ENCODE results near the gene RAB11FIP2. TPM values are rescaled to one million over a fixed set of nuclear protein-coding genes. Genes with fewer than 3 reads are reported as not detected.

The RAB11FIP2 gene
- total RNA-seq, 4 donors from 2014 or later, result 21.2 to 27.9 (median 23.8) TPM

- TF ChIP-seq, protein P1, sequence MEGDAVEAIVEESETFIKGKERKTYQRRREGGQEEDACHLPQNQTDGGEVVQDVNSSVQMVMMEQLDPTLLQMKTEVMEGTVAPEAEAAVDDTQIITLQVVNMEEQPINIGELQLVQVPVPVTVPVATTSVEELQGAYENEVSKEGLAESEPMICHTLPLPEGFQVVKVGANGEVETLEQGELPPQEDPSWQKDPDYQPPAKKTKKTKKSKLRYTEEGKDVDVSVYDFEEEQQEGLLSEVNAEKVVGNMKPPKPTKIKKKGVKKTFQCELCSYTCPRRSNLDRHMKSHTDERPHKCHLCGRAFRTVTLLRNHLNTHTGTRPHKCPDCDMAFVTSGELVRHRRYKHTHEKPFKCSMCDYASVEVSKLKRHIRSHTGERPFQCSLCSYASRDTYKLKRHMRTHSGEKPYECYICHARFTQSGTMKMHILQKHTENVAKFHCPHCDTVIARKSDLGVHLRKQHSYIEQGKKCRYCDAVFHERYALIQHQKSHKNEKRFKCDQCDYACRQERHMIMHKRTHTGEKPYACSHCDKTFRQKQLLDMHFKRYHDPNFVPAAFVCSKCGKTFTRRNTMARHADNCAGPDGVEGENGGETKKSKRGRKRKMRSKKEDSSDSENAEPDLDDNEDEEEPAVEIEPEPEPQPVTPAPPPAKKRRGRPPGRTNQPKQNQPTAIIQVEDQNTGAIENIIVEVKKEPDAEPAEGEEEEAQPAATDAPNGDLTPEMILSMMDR (IDR thresholded peaks at IDR 0.05), result no peak
- ATAC-seq (ENCODE audit: low FRiP score) (peak; percentile 69), DNase-seq (ENCODE audit: low spot score) (peak; percentile 34)
Measured at GRCh38 chr10:118045837-118046394, 825 bp downstream of the RAB11FIP2 start.

DNA sequence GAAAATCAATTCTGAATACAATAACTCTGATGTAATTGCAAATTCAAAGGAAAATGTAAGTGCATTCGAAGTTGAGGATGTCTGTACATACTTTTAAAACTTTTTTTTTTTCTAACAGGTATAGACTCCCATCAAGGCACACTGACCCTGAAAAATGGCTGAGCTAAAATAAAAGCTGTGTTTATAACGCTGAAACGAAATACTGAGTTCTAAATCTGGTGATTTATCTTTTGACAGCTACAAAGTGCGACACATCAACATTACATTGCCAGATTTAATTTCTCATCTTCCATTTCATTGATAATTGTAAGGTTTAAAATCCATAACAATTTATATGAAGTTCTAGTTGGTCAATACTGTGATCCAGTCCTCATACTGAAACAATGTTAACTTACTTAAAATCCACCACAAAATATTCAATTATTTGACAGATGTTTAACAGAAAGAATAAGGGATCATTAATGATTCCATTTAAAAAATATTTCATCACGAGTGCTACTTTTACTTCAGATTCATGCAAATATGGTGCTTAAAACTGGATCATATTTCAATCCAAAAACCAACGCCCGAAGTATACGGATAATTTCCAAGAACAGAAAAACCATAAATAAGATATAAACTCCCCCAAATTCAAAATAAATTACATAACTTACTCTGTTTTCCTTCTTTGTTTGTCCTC, 1.4 kb downstream of the RAB11FIP2 start:
- TF ChIP-seq, protein P1 (IDR thresholded peaks at IDR 0.05), result no peak
- no peak for ATAC-seq (ENCODE audit: low FRiP score)
- no peak for DNase-seq (ENCODE audit: low spot score)

DNA sequence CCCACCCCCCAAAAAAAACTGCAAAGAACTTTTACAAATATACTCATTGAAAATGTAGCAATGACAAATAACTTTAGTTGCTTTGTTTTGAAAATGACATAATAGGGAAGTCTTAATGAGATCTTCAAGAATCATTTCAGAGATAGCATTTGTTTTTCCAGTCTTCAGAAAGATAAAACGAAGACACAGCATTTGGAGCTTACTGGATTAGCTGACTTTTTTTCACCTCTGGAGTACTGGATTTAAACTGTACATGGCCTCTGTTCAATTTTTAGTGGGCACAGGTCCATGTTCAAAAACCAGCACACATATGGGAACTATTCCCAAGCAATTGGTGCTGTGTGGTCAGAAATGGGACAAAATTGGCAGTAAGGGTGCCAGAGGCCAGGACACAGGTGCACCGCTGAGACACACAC, 3.9 kb downstream of the RAB11FIP2 start:
- TF ChIP-seq, protein P1 (IDR thresholded peaks at IDR 0.05), result no peak
- ATAC-seq (ENCODE audit: low FRiP score) (no peak), DNase-seq (ENCODE audit: low spot score) (no peak)

DNA sequence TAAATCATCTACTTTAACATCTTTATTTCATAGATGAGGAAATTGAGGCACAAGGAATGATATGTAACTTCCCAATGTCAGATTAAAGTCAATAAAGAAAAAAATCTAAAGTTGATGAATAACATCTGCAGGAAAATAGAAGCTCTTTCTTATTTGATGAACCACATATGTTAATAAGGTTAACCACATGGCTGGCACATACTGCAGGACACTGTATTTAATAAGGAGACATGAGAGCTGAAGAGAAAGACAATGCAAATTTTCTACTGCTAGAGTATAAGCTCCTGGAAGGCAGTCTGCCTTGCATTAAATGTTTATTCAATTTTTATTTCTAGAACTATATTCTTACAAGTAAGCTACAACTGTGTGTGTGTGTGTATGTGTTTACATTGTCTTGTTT, 4.4 kb downstream of the RAB11FIP2 start:
- DNase-seq (ENCODE audit: low spot score) (no peak), ATAC-seq (ENCODE audit: low FRiP score) (no peak)
- TF ChIP-seq, protein P1 (IDR thresholded peaks at IDR 0.05), result no peak

GRCh38 chr10:118041316-118041715, 5.4 kb downstream of the RAB11FIP2 start:
- DNase-seq (ENCODE audit: low spot score) (no peak), ATAC-seq (ENCODE audit: low FRiP score) (no peak)
- TF ChIP-seq, protein P1 (IDR thresholded peaks at IDR 0.05), result no peak

DNA sequence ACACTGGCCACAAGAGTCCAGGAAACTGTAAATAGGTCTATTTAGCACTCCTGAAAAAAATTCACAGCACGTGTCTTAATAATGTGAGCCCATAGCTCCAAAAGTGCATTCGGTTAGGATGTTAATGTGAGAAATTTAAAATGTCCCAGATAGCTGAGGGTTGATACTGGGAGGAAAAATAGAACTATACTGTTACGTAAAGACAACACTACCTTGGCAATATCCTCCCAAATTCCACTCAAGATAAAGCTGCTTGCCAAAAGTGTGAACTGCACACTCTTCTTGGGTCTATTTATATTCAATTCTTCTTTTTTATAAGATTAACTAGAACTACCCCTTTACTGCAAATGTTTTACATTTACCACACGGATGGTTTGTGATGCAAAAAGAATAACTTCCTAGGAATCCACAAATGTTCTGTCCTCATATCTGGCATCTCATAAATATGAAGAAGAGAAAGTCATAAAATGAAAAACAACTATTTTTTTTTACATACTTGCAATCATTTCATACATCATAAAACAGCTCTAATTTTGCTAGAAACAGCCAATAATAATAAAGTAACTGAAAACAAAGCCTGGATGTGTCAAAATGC, 10.4 kb downstream of the RAB11FIP2 start:
- DNase-seq (ENCODE audit: low spot score) (no peak), ATAC-seq (ENCODE audit: low FRiP score) (no peak)
- TF ChIP-seq, protein P1 (IDR thresholded peaks at IDR 0.05), result no peak
